EH (cell line): Measurements from ENCODE around the gene DYRK1B.
A peak's percentile ranks its signal among the peaks of the same experiment; 100 is the strongest.
"Not testable (repeated sequence)": the region's sequence is repeated elsewhere in the genome, so short reads cannot be mapped to it uniquely, and the experiment has no call there.

Source experiments
- DNase-seq: peaks from one replicate; pipeline ENCODE4 v3.0.0-alpha.2; 2015; ENCODE audit warnings: low read depth

The DYRK1B gene

DNA sequence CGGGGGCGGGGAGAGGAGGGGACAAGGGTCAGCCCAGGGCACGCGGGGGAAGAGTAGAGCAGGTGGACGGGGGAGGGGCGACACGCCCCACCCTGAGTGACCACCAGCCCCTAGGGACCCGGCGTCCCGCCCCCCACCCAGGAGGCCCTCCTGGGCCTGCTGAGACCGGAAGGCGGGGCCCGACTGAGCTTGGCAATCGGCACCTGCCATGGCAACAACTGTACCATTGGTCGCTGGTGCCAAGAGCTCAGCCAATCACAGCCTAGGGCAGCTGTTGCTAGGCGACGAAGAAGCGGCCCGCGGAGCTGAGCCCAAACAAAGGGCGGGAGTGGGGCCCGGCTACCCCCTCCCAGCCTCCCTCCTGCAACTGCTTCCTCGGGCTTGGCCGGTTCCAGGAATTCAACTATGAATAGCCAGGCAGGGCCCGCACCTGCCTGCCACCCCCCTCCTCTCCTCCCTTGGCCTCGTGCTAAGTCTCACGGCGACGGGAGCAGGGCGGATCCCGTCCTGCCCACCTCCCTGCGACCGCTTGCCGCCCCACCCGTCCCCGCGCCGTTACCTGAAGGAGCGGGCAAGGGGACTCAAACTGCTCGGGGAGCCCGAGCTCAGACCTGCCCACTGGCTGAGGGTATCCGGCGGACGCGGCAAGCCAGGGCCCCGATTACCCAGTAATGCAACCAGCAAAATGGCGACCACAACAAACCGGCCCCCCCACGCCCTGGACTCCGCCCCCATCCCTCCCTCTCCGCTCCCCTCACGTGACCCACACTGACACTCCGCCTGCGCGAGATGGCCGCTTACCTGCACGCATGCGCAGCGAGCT lies at the start of gene DYRK1B:
DYRK1B (minus strand) TSS at position 699 of the 823 bp plus-strand sequence. CDS start 2,295 bp downstream, outside the sequence.
- DNase-seq = peak; percentile 95

DNA sequence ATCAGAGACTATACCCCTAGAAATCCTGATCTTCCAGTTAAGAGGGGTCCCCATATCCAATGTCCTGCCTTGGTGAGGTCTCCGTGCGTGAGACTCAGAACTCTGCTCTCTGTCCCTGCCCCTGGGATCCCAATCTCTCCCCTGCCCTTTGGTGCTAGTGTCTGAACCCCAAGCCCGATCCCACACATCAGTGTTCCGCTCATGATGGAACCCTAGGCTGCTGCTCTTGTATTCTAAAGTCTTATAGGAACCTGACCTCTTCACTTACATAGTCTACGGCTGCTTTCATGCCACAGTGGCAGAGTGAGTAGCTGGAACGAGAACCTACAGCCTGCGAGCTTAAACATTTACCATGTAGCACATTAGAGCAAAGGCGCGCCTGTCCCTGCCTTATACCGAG lies 48.7 kb upstream of the DYRK1B start:
- not testable (repeated sequence) for DNase-seq

DNA sequence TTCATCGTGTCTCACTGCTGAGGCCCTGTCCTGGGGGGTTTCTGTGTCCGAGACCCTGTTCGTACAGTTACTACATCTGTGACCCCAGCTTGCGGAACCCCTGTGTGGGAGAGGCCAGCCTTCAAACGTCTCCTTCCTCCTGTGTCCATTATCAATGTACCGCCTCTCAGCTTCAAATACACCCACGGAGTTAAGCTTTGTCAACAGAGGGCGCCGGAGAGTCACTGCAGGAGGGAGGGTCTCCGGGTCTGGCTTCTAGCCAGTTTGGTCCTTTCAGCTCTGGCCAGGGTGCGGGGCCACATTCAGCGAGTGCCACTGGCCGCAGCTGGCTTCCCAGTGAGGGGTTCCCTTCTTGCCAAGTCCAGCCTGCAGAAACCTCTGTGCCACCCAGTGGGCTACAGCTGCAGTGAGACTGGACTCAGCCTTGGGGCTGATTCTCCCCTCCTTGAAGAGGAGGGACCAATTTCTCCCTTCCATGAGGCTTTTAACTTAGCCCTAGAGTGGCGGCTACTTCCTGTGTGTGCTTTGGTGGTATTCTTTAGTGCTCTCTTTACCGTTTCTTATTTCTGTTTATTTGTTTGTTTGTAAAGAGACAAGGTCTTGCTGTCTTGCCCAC lies 47.6 kb upstream of the DYRK1B start:
- DNase-seq = peak; percentile 11

DNA sequence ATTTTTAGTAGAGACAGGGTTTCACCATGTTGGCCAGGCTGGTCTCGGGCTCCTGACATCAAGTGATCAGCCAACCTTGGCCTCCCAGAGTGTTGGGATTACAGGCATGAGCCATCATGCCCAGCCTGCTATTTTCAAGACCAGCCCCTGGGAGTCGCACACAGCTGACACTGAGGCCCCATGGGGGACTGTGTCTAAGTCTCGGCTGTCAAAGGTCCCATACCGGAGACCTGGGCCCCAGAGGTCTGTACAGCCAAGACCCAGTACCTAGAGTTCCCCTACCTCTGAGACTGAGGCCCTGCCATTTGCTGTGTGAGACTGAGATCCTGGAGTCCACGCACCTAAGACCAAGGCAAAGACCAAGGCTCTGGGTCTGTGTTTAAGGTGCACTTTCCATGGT lies 46.3 kb upstream of the DYRK1B start:
- not testable (repeated sequence) for DNase-seq

DNA sequence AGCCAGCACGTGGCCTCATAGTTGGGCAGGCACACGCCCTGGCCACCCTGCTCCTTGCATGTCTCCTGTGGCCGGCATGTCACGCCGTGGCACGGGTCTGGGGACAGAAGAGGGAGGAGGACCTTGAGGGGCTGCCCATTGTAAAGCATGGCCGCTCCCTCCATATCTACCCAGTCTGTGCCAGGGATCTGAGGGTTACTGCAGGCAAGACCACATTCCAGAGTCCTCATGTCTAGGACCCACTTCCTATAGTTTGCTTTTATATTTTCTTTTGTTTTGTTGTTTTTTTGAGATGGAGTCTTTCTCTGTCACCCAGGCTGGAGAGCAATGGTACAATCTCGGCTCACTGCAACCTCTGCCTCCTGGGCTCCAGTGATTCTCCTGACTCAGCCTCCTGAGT lies 45.8 kb upstream of the DYRK1B start:
- DNase-seq = not testable (repeated sequence)

DNA sequence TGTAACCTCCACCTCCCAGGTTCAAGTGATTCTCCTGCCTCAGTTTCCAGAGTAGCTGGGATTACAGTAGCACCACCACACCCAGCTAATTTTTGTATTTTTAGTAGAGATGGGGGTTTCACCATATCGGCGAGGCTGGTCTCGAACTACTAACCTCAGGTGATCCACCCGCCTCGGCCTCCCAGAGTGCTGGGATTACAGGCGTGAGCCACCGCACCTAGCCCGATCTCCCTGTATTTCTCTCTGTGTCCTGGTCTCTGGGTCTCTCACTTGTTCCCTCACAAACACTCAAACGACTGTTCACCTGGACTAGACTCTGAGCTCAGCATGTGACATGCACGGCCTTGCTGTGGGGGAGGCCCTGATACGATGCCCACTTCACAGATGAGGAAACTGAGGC lies 44.9 kb upstream of the DYRK1B start:
- DNase-seq = not testable (repeated sequence)

DNA sequence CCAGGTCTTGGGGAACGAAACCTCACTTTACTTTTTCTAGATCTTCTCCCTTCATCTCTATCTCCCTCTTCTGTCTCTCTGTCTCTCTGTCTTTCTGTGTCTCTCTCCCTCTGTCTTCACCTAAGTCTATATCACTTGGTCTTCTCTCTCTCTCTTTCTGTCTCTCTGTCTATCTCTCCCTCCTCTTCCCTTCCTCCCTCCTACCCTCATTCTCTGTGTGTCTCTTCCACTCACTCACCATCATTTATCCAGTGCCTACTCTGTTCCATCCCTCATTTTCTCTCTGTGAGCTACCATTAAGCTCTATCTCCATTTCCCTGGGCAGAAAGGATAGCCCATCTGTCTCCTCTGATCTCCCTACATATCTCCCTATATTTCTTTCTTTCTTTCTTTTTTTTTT lies 44.4 kb upstream of the DYRK1B start:
- no peak for DNase-seq

DNA sequence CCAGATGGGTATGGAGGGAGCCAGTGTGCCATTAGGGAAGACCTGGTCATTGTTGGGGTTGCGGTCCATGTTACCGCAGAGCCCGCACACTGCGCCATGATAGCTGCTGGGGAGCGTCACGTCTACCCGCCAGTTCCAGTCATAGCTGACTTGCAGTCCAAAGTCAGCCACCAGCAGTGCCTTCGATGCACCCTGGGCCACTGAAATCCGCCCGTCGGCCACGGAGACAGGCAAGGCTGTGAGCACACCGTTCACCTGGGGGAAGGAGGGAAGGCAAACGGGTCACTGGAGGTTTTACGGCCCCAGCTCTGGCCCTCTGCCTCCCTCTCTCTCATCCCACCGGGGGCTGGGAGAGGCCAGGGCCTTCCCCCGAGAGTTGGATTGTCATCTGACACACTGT lies 44.0 kb upstream of the DYRK1B start:
- DNase-seq = not testable (repeated sequence)

DNA sequence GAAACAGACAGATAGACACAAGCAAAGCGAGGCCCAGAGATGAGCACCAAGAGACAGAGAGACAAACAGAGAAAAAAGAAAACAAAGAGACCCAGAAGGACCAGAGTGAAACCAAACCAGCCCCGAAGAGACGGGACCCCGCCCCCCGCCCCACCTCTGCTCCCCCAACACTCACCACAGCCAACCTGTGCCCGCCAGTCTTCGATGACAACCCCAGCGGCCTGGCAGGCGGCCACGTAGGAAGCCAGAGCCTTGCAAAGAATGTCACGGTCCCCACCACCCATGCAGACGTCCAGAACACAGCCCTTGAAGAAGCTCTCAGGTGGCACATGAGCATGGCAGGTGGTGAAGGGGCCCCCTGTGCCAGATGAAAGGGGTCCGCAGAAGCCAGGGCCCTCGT lies 43.5 kb upstream of the DYRK1B start:
- DNase-seq = not testable (repeated sequence)

DNA sequence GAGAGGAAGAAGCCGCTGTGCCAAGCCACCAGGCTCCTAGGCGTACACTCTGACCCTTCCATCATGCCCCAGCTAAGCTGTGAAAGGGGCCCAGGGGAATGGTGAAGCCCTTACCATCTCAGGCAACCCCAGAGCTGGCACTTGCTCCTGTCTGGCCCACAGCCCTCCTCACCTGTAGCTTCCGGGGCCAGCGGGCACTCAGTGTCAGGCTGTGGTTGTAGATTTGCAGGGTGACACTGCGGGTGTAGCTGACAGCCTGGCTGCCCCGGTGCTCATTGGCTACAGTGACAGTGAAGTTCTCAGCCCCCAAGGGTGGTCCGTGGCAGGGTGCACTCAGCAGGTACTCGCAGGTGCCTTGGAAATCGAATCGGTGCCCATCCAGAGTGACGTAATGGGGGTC lies 42.5 kb upstream of the DYRK1B start:
- DNase-seq = not testable (repeated sequence)

DNA sequence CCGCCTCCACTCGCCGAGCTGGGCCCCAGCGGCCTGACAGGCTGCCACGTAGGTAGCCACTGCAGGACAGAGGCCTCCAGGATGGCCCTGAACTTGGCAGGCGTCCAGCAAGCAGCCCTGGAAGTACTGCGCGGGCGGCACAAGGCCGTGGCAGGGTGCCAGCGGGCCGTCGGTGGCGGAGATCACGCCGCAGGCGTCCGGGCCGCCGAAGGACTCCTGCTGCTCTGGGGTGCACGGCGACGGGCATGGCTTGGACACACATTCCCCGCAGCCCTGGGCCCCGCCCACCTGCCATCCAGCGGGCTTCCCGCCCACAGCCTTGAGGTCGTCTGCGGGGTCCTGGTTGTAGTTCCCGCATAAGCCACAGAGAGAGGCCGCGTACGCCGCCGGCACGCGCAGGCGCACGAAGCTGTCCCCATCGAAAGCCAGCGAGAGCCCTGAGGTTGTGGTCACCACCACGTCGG lies 41.5 kb upstream of the DYRK1B start:
- DNase-seq = not testable (repeated sequence)

DNA sequence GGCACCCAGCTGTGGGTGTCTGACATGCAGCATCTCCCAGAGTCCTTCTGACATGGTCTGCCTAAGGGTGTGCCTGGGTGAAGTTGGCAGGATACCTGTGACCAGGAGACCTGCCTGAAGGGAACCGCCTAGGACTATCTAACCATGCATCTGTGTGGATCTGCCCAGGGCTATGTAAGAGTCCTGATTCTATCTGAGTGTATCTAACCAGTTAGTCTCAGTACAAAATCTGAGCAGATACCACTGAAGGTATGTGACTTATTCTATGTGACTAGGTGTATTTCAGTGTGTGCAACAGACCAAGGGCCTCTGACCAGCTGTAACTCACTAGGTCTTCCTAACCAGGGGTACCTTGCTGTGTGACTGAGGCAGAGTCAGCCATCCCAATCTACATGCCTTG lies 40.4 kb upstream of the DYRK1B start:
- DNase-seq = no peak

DNA sequence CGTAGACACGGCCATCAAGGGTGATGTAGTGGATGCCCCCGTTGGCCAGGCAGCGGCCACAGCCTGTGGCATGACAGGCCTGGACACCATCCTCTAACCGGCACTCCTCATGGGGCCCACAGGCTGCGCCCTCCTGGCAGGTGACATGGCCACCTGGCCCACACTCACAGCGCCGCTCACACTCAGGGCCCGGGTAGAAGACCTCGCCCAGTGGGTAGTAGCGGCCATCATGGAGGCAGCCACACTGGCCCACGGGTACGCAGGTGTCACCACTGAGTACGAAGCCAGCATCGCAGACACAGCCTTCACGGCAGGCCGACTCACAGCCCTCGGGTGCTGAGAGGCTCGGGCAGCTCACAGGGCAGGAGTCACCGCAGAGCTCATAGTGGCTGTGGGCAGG lies 39.4 kb upstream of the DYRK1B start:
- DNase-seq = no peak

DNA sequence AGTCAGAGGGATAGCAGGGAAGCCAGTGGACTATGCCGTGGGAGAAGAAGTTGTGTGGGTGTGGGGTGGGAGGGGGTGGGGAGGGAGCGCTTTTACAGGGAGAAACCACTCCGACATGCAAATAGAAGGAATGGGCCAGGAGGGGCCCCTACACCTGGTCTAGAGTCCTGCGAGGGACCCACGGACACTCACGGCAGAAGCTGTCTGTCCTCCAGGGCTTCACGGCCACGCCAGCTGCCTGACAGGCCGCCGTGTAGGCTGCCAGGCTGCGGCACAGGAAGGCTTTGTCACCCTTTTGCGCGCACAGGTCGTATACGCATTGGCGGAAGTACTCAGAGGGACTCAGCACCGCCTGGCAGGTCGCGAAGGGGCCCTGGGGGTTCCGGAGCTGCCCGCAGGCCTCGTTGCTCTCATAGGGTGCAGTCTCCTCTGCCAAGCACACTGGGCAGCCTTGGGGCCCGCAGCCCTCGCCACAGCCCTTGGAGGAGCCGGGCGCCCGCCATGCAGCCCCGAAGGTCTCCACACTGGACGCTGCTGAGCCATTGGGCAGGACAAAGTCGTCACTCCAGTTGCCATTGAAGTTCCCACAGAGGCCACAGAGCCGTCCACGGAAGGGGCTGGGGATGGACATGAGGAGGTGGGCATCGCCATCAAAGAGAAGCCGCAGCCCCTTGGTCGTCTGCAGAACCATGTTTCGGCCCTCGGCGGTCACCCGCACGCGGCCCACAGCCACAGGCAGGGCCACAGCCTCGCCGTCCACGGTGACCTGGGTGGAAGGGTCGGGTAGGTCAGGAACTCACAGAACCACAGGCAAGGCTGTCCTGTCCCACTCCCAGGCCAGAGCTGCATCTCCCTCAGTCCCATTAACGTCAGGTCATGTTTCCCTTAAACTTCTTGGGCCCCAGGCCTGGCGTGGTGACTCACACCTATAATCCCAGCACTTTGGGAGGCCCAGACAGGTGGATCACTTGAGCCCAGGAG lies 38.2 kb upstream of the DYRK1B start:
- DNase-seq = no peak

DNA sequence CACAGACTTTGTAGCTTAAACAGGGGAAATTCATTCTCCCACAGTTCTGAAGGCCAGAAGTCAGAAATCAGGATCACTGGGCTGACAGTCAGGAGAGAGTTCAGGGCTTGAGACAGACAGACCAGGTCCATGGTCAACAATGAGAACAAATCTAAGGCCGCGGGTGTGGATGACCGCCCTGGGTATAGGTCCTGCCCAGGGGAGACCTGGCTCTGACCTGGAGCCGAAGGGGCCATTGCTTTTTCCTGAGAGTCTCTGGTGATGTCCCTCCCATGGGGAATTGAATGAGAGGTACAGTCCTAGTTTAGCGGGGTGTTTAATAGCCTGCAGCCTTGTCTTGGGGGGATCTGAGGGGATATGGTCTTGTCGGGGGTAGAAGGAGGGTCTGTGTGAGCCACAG lies 37.4 kb upstream of the DYRK1B start:
- no peak for DNase-seq

DNA sequence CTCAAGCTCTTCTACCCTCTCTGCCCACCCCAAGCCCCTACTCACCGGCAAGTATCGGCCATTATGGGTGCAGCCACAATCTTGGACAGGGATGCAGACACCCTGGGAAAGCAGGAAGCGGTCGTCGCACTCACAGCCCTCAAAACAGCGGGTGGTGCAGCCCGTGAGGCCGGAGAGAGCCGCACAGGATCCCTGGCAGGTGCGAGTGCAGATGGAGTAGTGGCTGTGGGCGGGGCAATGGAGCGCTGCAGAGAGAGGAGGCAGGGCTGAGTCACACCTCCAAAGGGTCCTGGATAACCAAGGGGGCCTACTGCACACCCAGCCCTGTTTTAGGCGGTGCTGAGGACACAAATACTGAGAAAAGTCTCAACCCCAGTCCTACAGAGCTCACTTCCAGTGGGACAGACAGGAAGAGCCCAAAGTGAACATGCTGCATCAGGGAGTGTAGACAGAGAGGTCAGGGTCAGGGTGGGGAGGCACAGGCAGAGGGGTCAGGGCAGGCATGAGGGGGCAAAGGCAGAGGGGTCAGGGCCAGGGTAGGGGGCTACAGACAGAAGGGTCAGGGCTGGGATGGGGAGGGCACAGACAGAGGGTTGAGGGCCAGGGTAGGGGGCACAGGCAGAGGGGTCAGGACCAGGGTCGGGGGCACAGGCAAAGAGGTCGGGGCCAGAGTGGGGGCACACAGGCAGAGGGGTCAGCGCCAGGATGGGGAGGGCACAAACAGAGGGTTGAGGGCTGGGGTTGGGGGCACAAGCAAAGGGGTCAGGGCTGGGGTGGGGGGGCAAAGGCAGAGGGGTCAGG lies 36.4 kb upstream of the DYRK1B start:
- no peak for DNase-seq

DNA sequence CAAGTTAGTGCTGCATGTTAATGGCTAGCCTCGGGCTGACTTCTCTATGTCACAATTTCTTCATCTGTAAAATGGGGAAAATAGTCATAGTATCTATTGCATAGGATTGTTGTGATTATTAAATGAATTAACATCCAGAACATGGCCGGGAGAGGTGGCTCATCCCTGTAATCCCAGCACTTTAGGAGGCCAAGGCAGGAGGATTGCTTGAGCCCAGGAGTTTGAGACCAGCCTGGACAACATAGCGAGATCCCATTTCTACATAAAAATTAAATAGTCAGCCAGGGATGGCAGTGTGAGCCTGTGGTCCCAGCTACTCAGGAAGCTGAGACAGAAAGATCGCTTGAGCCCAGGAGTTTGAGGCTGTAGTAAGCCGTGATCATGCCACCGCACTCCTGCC lies 34.0 kb upstream of the DYRK1B start:
- DNase-seq = no peak

DNA sequence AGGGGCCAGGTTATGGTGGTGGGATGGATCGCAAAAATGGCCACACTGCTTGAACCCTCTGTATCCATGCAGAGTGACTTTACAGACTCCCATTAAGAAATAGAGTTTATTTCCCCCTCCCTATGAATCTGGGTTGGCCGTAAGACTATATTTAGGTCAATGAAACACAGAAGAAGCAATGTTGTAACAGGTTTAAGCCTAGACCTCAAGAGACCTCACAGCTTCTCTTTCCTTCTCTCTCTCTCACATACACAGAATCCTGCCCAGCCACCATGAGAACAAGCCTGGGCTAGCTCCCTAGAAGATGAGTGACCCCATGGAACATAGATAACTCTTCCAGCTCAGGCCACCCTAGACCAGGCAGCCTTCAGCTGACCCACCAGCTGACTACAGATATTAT lies 33.2 kb upstream of the DYRK1B start:
- no peak for DNase-seq

DNA sequence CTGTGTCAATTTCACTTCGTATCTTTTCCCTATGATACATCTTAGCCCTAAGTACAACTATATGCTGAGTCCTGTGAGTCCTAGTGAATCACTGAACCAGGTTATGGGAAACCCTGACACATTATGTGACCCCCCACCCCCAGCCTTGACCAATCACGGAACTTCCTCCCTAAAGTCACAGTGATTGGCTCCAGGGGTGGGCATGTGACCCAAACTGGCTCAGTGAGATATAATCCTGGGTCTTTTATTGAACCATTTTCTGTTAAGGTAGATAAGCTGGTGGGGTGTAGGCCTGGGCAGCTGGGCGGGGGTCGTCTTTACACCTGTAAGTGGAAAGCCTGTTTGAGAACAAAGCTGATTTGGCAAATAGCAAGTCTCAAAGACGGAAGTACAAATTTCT lies 32.0 kb upstream of the DYRK1B start:
- no peak for DNase-seq

DNA sequence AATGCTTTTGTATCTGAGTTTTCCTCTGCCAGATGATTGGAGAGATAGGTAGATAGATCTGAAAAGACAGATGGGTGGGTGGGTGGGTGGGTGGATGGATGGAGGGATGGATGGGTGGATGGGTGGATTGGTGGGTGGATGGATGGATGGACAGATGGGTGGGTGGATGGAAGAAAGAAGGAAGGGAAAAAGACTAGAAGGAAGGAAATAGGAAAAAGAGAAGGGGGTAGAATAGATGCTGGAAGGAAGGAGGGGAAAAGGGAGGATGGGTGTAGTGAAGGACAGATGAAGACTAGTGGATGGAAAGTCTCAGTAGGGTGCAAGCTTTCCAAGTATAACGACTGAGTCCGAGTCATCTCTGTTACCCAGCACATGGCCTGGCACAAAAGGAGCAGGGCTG lies 31.2 kb upstream of the DYRK1B start:
- DNase-seq = no peak

DNA sequence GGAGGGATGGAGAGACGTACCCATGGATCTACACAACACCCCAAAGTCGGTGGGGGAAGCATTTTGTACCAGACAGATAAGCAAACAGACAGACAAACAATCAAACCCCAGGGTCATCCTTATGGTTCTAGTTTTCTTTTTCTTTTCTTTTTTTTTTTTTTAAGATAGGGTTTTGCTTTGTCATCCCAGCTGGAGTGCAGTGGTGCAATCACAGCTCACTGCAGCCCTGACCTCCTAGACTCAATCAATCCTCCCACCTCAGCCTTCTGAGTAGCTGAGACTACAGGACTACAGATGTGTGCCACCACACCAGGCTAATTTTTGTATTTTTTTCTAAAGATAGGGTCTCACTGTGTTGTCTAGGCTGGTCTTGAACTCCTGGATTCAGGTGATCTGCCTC lies 30.2 kb upstream of the DYRK1B start:
- no peak for DNase-seq

DNA sequence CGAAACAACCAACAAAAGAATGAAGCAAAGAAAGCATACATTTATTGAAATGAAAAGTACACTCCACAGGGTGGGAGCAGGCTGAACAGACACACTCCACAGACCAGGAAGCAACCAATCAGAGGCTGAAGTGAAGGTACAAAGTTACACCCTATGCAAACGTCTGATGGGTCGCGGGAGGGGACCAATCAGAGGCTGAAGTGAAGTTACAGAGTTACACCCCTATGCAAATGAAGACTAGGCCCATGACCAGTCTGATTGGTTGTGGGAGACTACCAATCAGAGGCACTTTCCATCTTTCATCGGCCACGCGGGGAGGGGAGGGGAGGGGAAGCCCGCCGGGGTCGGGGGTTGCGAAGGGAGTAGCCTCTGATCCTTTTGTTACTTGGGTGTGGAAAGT lies 24.6 kb upstream of the DYRK1B start:
- peak; percentile 81 for DNase-seq
